ENCODE results near the gene BAG1. TPM values are rescaled to one million over a fixed set of nuclear protein-coding genes. Genes with fewer than 3 reads are reported as not detected.

BAG1 gene
- total RNA-seq, 3 donors from 2014 or later (not counting 1 experiment from before 2014, with no cell fraction given): 83.4 to 102 (median 93.4) TPM

DNA sequence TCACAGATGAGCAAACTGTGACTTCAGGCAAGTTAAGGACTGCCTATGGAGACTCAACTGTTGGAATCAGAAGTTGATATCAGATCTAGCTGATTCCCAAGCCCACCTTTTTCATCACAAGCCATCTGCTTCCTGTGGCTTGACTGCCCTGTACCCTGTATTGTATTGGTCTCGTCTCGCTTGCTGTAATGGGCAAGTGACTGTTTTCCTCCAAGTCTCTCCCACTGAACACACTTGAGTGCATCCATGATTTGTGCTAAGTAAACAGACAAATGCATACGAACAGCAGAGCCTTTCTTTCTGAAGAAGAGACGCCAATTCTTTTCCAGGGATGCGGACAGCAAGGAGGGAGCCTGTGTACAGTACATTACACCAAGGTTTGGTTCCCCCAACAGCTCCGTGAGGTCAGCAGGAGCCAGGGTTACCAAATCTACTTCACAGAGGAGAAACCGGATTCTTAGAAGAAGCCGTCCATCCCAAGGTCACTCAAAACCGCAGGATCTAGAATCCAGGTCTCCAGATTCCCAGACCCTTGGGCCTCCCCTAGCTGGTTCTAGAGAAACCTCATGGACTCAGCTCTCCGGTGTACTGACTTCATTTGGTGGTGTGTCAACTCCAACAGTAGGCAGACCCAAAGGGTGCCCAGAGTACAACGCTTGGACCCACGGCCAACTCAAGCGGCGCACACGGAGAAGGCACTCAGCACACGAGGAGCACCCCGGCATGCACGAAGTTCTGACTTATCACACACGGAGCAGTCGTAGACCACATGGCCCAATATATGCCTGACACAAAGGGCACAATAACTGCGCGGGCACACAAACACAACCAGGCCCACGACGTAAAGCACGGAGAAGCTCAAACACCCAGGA is 1.1 kb downstream of the BAG1 start:
- no peaks in the 10 kb centered on the region for H3K27me3 Mint-ChIP-seq (ENCODE audit: low read depth in 2 of 2)
- no peak for ATAC-seq
- H3K4me3 ChIP-seq (ENCODE audit: low read length): peak overlapping the region; percentile 96
- peak overlapping the region; percentile 87 for H3K27ac ChIP-seq (ENCODE audit: low read length)
- intact Hi-C loops (cut with micrococcal nuclease): loop anchor here (1.0 to 10.0 kb wide), 6 partner anchors 27 to 239 kb away; partner anchors contain the start of genes B4GALT1, DNAJA1, NFX1 and NOL6
- peaks cover 39% of the 10 kb centered on the region for H3K36me3 ChIP-seq (ENCODE audit: control insufficient read depth, insufficient read depth, low read length)
- H3K4me1 ChIP-seq (ENCODE audit: control insufficient read depth, insufficient read depth, low read length): peaks cover 22% of the 10 kb centered on the region
- H3K36me3 Mint-ChIP-seq: peaks cover 13% of the 10 kb centered on the region
- no peaks in the 10 kb centered on the region for H3K9me3 ChIP-seq (ENCODE audit: control insufficient read depth, insufficient read depth, low read length)
- TF ChIP-seq, protein P1, sequence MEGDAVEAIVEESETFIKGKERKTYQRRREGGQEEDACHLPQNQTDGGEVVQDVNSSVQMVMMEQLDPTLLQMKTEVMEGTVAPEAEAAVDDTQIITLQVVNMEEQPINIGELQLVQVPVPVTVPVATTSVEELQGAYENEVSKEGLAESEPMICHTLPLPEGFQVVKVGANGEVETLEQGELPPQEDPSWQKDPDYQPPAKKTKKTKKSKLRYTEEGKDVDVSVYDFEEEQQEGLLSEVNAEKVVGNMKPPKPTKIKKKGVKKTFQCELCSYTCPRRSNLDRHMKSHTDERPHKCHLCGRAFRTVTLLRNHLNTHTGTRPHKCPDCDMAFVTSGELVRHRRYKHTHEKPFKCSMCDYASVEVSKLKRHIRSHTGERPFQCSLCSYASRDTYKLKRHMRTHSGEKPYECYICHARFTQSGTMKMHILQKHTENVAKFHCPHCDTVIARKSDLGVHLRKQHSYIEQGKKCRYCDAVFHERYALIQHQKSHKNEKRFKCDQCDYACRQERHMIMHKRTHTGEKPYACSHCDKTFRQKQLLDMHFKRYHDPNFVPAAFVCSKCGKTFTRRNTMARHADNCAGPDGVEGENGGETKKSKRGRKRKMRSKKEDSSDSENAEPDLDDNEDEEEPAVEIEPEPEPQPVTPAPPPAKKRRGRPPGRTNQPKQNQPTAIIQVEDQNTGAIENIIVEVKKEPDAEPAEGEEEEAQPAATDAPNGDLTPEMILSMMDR (IDR thresholded peaks at IDR 0.05): no peak
- 7% methylated on average over 25 of the region's 25 CpGs for WGBS (ENCODE audit: insufficient coverage)
- H3K27ac Mint-ChIP-seq: peak overlapping the region; percentile 93 to 95
- no peaks in the 10 kb centered on the region for H3K27me3 ChIP-seq (ENCODE audit: control insufficient read depth, insufficient read depth, low read length)
- H3K9me3 Mint-ChIP-seq: no peaks in the 10 kb centered on the region
- no peak for DNase-seq
- H3K4me1 Mint-ChIP-seq: peaks cover 46% of the 10 kb centered on the region in 2 donors
- peak overlapping the region; percentile 84 for H3K4me3 Mint-ChIP-seq

DNA sequence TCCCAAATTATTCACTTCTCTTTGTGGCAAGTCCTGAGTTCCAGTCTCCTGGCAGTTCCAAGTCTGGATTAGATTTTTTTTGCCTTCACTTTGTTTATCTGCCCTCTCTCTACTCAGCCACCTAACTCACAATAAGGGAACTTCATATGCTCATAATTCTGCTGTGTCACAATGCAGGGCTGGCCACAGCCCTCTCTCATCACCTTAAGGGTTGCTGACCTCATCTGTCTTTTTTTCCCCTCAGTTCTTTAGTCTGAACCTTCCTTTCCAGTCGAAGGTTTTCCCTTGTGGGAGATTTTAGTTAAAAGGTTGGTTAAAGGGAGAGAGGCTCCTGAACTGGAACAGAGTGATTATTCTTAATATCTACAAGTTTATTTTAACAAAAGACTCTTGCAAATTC is 4.1 kb downstream of the BAG1 start:
- peaks cover 62% of the 10 kb centered on the region for H3K36me3 ChIP-seq (ENCODE audit: control insufficient read depth, insufficient read depth, low read length)
- Mint-ChIP-seq H3K36me3 (peaks cover 14% of the 10 kb centered on the region), H3K27ac (no peak overlapping the region), H3K27me3 (ENCODE audit: low read depth in 2 of 2) (no peaks in the 10 kb centered on the region), H3K4me1 (peaks cover 25 to 34% of the 10 kb centered on the region in 2 donors), H3K9me3 (no peaks in the 10 kb centered on the region), H3K4me3 (no peak overlapping the region)
- H3K27ac ChIP-seq (ENCODE audit: low read length): no peak overlapping the region
- peaks cover 20% of the 10 kb centered on the region for H3K4me1 ChIP-seq (ENCODE audit: control insufficient read depth, insufficient read depth, low read length)
- no peak overlapping the region for H3K4me3 ChIP-seq (ENCODE audit: low read length)
- no peak for DNase-seq
- TF ChIP-seq, protein P1 (IDR thresholded peaks at IDR 0.05): no peak
- intact Hi-C loops (cut with micrococcal nuclease): loop anchor here (5.0 to 10.0 kb wide), 2 partner anchors 103 to 214 kb away; partner anchors contain the start of gene NOL6
- ATAC-seq: no peak
- no peaks in the 10 kb centered on the region for H3K9me3 ChIP-seq (ENCODE audit: control insufficient read depth, insufficient read depth, low read length)
- WGBS (ENCODE audit: insufficient coverage): no CpG with 5 or more reads among the region's 1 CpG
- H3K27me3 ChIP-seq (ENCODE audit: control insufficient read depth, insufficient read depth, low read length): no peaks in the 10 kb centered on the region

DNA sequence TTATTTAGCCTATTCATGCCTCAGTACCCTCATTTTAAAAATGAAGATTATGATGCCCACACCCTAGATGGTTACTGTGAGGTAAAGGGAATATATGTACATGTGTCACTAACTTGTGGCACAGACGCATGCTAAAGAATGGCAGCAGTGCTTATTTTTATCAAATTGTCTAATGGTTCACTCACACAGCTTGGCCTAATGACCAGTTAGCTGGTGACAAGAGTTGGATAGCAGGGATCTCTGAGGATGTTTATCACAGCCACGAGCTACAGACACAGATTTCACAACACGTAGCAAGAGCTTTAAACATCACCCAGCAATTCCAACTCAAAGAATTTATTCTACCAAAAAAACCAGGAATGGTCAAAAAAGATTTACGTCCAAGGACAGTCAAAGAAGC is 7.2 kb downstream of the BAG1 start:
- Mint-ChIP-seq H3K27ac (no peak overlapping the region), H3K27me3 (ENCODE audit: low read depth in 2 of 2) (no peaks in the 10 kb centered on the region), H3K36me3 (peaks cover 21% of the 10 kb centered on the region), H3K4me1 (peaks cover 6% of the 10 kb centered on the region in 2 donors), H3K9me3 (no peaks in the 10 kb centered on the region), H3K4me3 (no peak overlapping the region)
- no peak overlapping the region for H3K27ac ChIP-seq (ENCODE audit: low read length)
- DNase-seq (no peak), ATAC-seq (no peak)
- H3K9me3 ChIP-seq (ENCODE audit: control insufficient read depth, insufficient read depth, low read length): no peaks in the 10 kb centered on the region
- TF ChIP-seq, protein P1 (IDR thresholded peaks at IDR 0.05): no peak
- no peaks in the 10 kb centered on the region for H3K4me1 ChIP-seq (ENCODE audit: control insufficient read depth, insufficient read depth, low read length)
- no peaks in the 10 kb centered on the region for H3K27me3 ChIP-seq (ENCODE audit: control insufficient read depth, insufficient read depth, low read length)
- H3K36me3 ChIP-seq (ENCODE audit: control insufficient read depth, insufficient read depth, low read length): peaks cover 91% of the 10 kb centered on the region
- intact Hi-C loops (cut with micrococcal nuclease): no loop called here
- WGBS (ENCODE audit: insufficient coverage): 100% methylated on average over 3 of the region's 4 CpGs
- no peak overlapping the region for H3K4me3 ChIP-seq (ENCODE audit: low read length)
